Lower leg skin (tissue), 4 donors: ENCODE data around the gene TAOK2. TPM values are rescaled to one million over a fixed set of nuclear protein-coding genes. Genes with fewer than 3 reads are reported as not detected.
A peak's percentile ranks its signal among the peaks of the same experiment; 100 is the strongest.
"Not testable (repeated sequence)": the region's sequence is repeated elsewhere in the genome, so short reads cannot be mapped to it uniquely, and the experiment has no call there.

Experiments used
- DNase-seq, 2 donors: peaks; one replicate each; pipeline ENCODE4 v3.0.0-alpha.2; 2019; ENCODE audit warnings: low spot score in 2 of 2
- H3K4me3 ChIP-seq: fragments of 200-600 bp; sonication (generic); 2 replicates; pipeline ENCODE4 v1.5.1; 2017; ENCODE audit warnings: mild to moderate bottlenecking, low read depth; ENCODE audit not compliant: poor library complexity, severe bottlenecking
- CTCF ChIP-seq, 3 donors: fragments of 450-650 bp; IDR thresholded peaks; one replicate each; pipeline ENCODE4 v1.5.1; 2016; ENCODE audit warnings: antibody characterized with exemption in 3 of 3, mild to moderate bottlenecking in 3 of 3, moderate library complexity in 2 of 3
- POLR2A ChIP-seq, 2 donors: fragments of 450-650 bp; IDR thresholded peaks; one replicate each; pipeline ENCODE4 v1.6.1; 2016 to 2017; ENCODE audit warnings: antibody characterized with exemption in 2 of 2, mild to moderate bottlenecking in 1 of 2, moderate library complexity in 1 of 2
- WGBS, 2 donors: methylation state at CpG; one replicate each; pipeline ENCODE4 v1.1.5; 2018; 5-methylcytosine and 5-hydroxymethylcytosine counted together
- intact Hi-C: fragments of 100-400 bp; cut with DNase I; formaldehyde crosslinking; loops from one replicate; pipeline ENCODE4 v1.15.0; 2023; ENCODE audit warnings: low total_unique reads
- total RNA-seq, 4 donors: library from RNA; depleted of rRNA; stranded (reverse); fragments of >200 nt; gene quantifications; one replicate each; pipeline ENCODE4 v1.1.0, GENCODE V29; 2016

The TAOK2 gene
- total RNA-seq, 4 donors from 2014 or later = 35.5 to 47.9 (median 38.1) TPM

- 87 to 90% methylated on average over 5 of the region's 5 CpGs for WGBS, 2 donors
- intact Hi-C loops = no loop called here
- H3K4me3 ChIP-seq = no peak overlapping the region
- no peak for TF ChIP-seq CTCF (IDR thresholded peaks at IDR 0.05)
- no peak for TF ChIP-seq POLR2A (IDR thresholded peaks at IDR 0.05)
- DNase-seq = no peak
These were observed 14.9 kb upstream of the TAOK2 start for GRCh38 chr16:29958756-29959155.

GRCh38 chr16:29959293-29959692 lies 14.4 kb upstream of the TAOK2 start:
- DNase-seq = no peak
- intact Hi-C loops = no loop called here
- 94 to 95% methylated on average over 8 of the region's 9 CpGs for WGBS, 2 donors
- H3K4me3 ChIP-seq = no peak overlapping the region
- TF ChIP-seq CTCF (IDR thresholded peaks at IDR 0.05) (no peak), POLR2A (IDR thresholded peaks at IDR 0.05) (no peak)

- H3K4me3 ChIP-seq, DNase-seq: not testable (repeated sequence)
- intact Hi-C loops = loop anchor here (5.0 kb wide), 1 partner anchor 102 kb away; no protein-coding TSS in a partner anchor
- WGBS, 2 donors = 89% methylated on average over 4 of the region's 4 CpGs
These were observed 13.8 kb upstream of the TAOK2 start for GRCh38 chr16:29959821-29960220.

GRCh38 chr16:29961127-29961478 lies 12.6 kb upstream of the TAOK2 start:
- DNase-seq = no peak
- 55% methylated on average over 10 of the region's 10 CpGs for WGBS, 2 donors
- no peak overlapping the region for H3K4me3 ChIP-seq
- intact Hi-C loops = loop anchor here (5.0 kb wide), 1 partner anchor 101 kb away; no protein-coding TSS in a partner anchor
- no peak for TF ChIP-seq POLR2A (IDR thresholded peaks at IDR 0.05)

- DNase-seq = peak; percentile 84 to 97
- no peak for TF ChIP-seq CTCF (IDR thresholded peaks at IDR 0.05)
- no peak for TF ChIP-seq POLR2A (IDR thresholded peaks at IDR 0.05)
- WGBS, 2 donors = 1% methylated on average over 53 to 57 of the region's 75 CpGs
- peak within 1 kb of the TSS; percentile 28 for H3K4me3 ChIP-seq
- intact Hi-C loops = loop anchor here (5.0 kb wide), 1 partner anchor 101 kb away; no protein-coding TSS in a partner anchor
These were observed 12.0 kb upstream of the TAOK2 start, which contains the start of gene TMEM219 for GRCh38 chr16:29961479-29962343. TSS of gene TMEM219 (plus strand) at chr16:29962079. CDS start at chr16:29963144, 1,065 bp downstream.

GRCh38 chr16:29962344-29962994 lies 11.2 kb upstream of the TAOK2 start:
- WGBS, 2 donors = 2 to 3% methylated on average over 18 of the region's 18 CpGs
- DNase-seq = peak in 1 of 2 donors; percentile 68
- intact Hi-C loops = loop anchor here (5.0 kb wide), 1 partner anchor 100 kb away; no protein-coding TSS in a partner anchor
- H3K4me3 ChIP-seq = peak overlapping the region; percentile 28
- TF ChIP-seq POLR2A (IDR thresholded peaks at IDR 0.05) (no peak), CTCF (IDR thresholded peaks at IDR 0.05) (no peak)
